A549 (cell line): Measurements from ENCODE around the gene XRCC1. TPM values are rescaled to one million over a fixed set of nuclear protein-coding genes. Genes with fewer than 3 reads are reported as not detected.

Experiments
- ATAC-seq, 2 experiments: fragments of 200-7000 bp in 1 of 2; fragments of >200 bp in 1 of 2; cut with Nextera tagmentation in 1 of 2; cut with Tn5 transposase in 1 of 2; 3 replicates each; pipeline versions ENCODE4 v1.8.0 to v1.9.1; 2018 to 2020; ENCODE audit warnings: mild to moderate bottlenecking in 1 of 2, moderate library complexity in 1 of 2
- CTCF ChIA-PET: fragments of 300-600 bp; sonication (Branson Sonifier 250); formaldehyde crosslinking; extraction: SDS; loops from one replicate; lab custom pipeline; 2021; ENCODE audit warnings: antibody characterized with exemption, inconsistent platforms; lab: Yijun Ruan, JAX
- POLR2A ChIA-PET: fragments of 350-600 bp; formaldehyde crosslinking; extraction: SDS; loops from one replicate; lab custom pipeline; 2021; ENCODE audit warnings: antibody characterized with exemption, inconsistent platforms; lab: Yijun Ruan, JAX
- DNase-seq, 2 experiments: peaks; one replicate each; pipeline versions ENCODE4 v3.0.0 to v3.0.0-alpha.2; 2011 to 2016; ENCODE audit warnings: low read depth in 1 of 2, low spot score in 1 of 2
- FAIRE-seq: peaks from 2 replicates; lab custom pipeline; 2011; peaks lifted over from hg19 to GRCh38; lab: Jason Lieb, UNC
- H3K27ac ChIP-seq, 2 experiments: fragments of >200 bp; sonication (Bioruptor Twin); formaldehyde crosslinking; 3 replicates each; pipeline ENCODE4 v1.5.1; 2016 to 2017
- H3K4me1 ChIP-seq: fragments of >200 bp; sonication (Bioruptor Twin); formaldehyde crosslinking; 3 replicates; pipeline ENCODE4 v1.6.1; 2016
- H3K4me2 ChIP-seq: fragments of >200 bp; sonication (Bioruptor Twin); formaldehyde crosslinking; 3 replicates; pipeline ENCODE4 v1.6.1; 2016
- H3K4me3 ChIP-seq: fragments of >200 bp; sonication (Bioruptor Twin); formaldehyde crosslinking; 3 replicates; pipeline ENCODE4 v1.5.1; 2016
- H3K9me3 ChIP-seq: fragments of >200 bp; sonication (Bioruptor Twin); formaldehyde crosslinking; 3 replicates; pipeline ENCODE4 v1.6.1; 2016
- CTCF ChIP-seq: fragments of >200 bp; sonication (Bioruptor Twin); formaldehyde crosslinking; IDR thresholded peaks from 3 replicates; pipeline ENCODE4 v1.5.1; 2016
- EHF ChIP-seq: fragments of 250-450 bp; sonication (Bioruptor Pico); IDR thresholded peaks from 2 replicates; pipeline ENCODE4 v1.5.0; 2020; ENCODE audit warnings: mild to moderate bottlenecking
- EP300 ChIP-seq, 2 experiments: fragments of >200 bp; sonication (Bioruptor Twin); formaldehyde crosslinking; IDR thresholded peaks; 2 replicates in 1 of 2; 3 replicates in 1 of 2; pipeline ENCODE4 v1.6.1; 2016 to 2017
- FOSB ChIP-seq: fragments of 250-450 bp; sonication (Bioruptor Pico); IDR thresholded peaks from 2 replicates; pipeline ENCODE4 v1.5.0; 2020; ENCODE audit warnings: mild to moderate bottlenecking, moderate library complexity
- FOSL2 ChIP-seq, 2 experiments: fragments of 450-650 bp in 1 of 2; fragments of >200 bp in 1 of 2; sonication (Bioruptor Twin) in 1 of 2; formaldehyde crosslinking; IDR thresholded peaks; 2 replicates each; pipeline versions ENCODE4 v1.5.0 to v1.6.1; 2016 to 2020; ENCODE audit warnings: mild to moderate bottlenecking in 1 of 2, moderate library complexity in 1 of 2
- FOXS1 ChIP-seq: fragments of 250-450 bp; sonication (Bioruptor Pico); IDR thresholded peaks from 2 replicates; pipeline ENCODE4 v1.5.0; 2020; ENCODE audit warnings: mild to moderate bottlenecking, moderate library complexity
- GATA3 ChIP-seq: IDR thresholded peaks from 2 replicates; pipeline ENCODE4 v1.6.1; 2012; ENCODE audit warnings: borderline replicate concordance
- HDAC2 ChIP-seq: fragments of 200-600 bp; sonication (generic); IDR thresholded peaks from 2 replicates; pipeline ENCODE4 v1.6.1; 2016
- HEYL ChIP-seq: fragments of 250-450 bp; sonication (Bioruptor Pico); IDR thresholded peaks from 2 replicates; pipeline ENCODE4 v1.8.0; 2021; ENCODE audit warnings: mild to moderate bottlenecking, moderate library complexity
- HMGXB4 ChIP-seq: fragments of 250-450 bp; sonication (Bioruptor Pico); IDR thresholded peaks from 2 replicates; pipeline ENCODE4 v1.5.0; 2021; ENCODE audit warnings: mild to moderate bottlenecking, moderate library complexity, borderline replicate concordance
- JUN ChIP-seq, 2 experiments: fragments of >200 bp; sonication (Bioruptor Twin); formaldehyde crosslinking; IDR thresholded peaks; 2 replicates in 1 of 2; 3 replicates in 1 of 2; pipeline ENCODE4 v1.6.1; 2016 to 2017
- KDM1A ChIP-seq: fragments of 200-600 bp; sonication (generic); IDR thresholded peaks from 2 replicates; pipeline ENCODE4 v1.6.1; 2016; ENCODE audit warnings: low read depth, mild to moderate bottlenecking
- KDM5A ChIP-seq: fragments of 200-600 bp; sonication (generic); IDR thresholded peaks from 2 replicates; pipeline ENCODE4 v1.6.1; 2016; ENCODE audit warnings: antibody characterized with exemption, mild to moderate bottlenecking
- MYC ChIP-seq: IDR thresholded peaks from 2 replicates; pipeline ENCODE4 v1.6.1; 2012; ENCODE audit warnings: mild to moderate bottlenecking, inconsistent platforms, low read length, improper control_type of control experiment, borderline replicate concordance
- NPAS2 ChIP-seq: fragments of 250-450 bp; sonication (Bioruptor Pico); IDR thresholded peaks from 2 replicates; pipeline ENCODE4 v1.8.0; 2022; ENCODE audit warnings: mild to moderate bottlenecking, moderate library complexity, borderline replicate concordance
- NR3C1 ChIP-seq: fragments of >200 bp; sonication (Bioruptor Twin); formaldehyde crosslinking; IDR thresholded peaks from 3 replicates; pipeline ENCODE4 v1.6.1; 2017
- PBX3 ChIP-seq: IDR thresholded peaks from 2 replicates; pipeline ENCODE4 v1.6.1; 2012
- POLR2A ChIP-seq: IDR thresholded peaks from 2 replicates; pipeline ENCODE4 v1.6.1; 2012; ENCODE audit warnings: mild to moderate bottlenecking, low read length
- POLR2AphosphoS2 ChIP-seq: conservative IDR thresholded peaks from 2 replicates; pipeline ENCODE4 v1.6.1; 2012; ENCODE audit warnings: low read length, improper control_type of control experiment, inconsistent platforms
- REST ChIP-seq: fragments of 200-600 bp; sonication (generic); IDR thresholded peaks from 2 replicates; pipeline ENCODE4 v1.6.1; 2016; ENCODE audit warnings: antibody characterized with exemption, mild to moderate bottlenecking, moderate library complexity
- RFX5 ChIP-seq: fragments of 450-650 bp; IDR thresholded peaks from 2 replicates; pipeline ENCODE4 v1.7.1; 2014; ENCODE audit warnings: antibody characterized with exemption, mild to moderate bottlenecking, moderate library complexity
- RNF2 ChIP-seq: fragments of 200-600 bp; sonication (generic); IDR thresholded peaks from 2 replicates; pipeline ENCODE4 v1.6.1; 2016; ENCODE audit warnings: low read depth, mild to moderate bottlenecking, antibody characterized with exemption, moderate library complexity, borderline replicate concordance
- TP53 ChIP-seq: fragments of 250-450 bp; sonication (Bioruptor Pico); IDR thresholded peaks from 2 replicates; pipeline ENCODE4 v1.5.0; 2021; ENCODE audit warnings: mild to moderate bottlenecking, moderate library complexity
- ZFP36 ChIP-seq: fragments of 450-650 bp; IDR thresholded peaks from 2 replicates; pipeline ENCODE4 v1.6.1; 2014; ENCODE audit warnings: borderline replicate concordance; ENCODE audit not compliant: partially characterized antibody
- ZNF302 ChIP-seq: fragments of 250-450 bp; sonication (Bioruptor Pico); IDR thresholded peaks from 2 replicates; pipeline ENCODE4 v1.9.0; 2021; ENCODE audit warnings: inconsistent platforms, mild to moderate bottlenecking, moderate library complexity
- ZSCAN20 ChIP-seq: fragments of 250-450 bp; sonication (Bioruptor Pico); IDR thresholded peaks from 2 replicates; pipeline ENCODE4 v1.8.0; 2022; ENCODE audit warnings: mild to moderate bottlenecking, moderate library complexity
- WGBS: methylation state at CpG from one replicate; pipeline ENCODE4 v1.1.6; 2017; ENCODE audit errors: missing lambda C conversion rate; 5-methylcytosine and 5-hydroxymethylcytosine counted together
- polyA plus RNA-seq, 4 experiments: library from polyadenylated mRNA; depleted of rRNA in 3 of 4; stranded (reverse); fragments of >200 nt; fragmentation: RNase III in 1 of 4; extraction: RNeasy Plus Mini Kit Qiagen cat#74134 plus additional on column Dnase treatment in 1 of 4; gene quantifications; 2 replicates in 3 of 4; 3 replicates in 1 of 4; pipeline ENCODE4 v1.2.3, GENCODE V29; 2011 to 2017

XRCC1 gene
- polyA plus RNA-seq, 2 of the 4 experiments (the other 2 are of a cell fraction), result 32.0 to 55.1 TPM

GRCh38 chr19:43612374-43612773 lies 37.0 kb upstream of the XRCC1 start:
- no peak overlapping the region for H3K4me3 ChIP-seq
- ATAC-seq, result no peak
- no peak for DNase-seq
- WGBS, result 93% methylated on average over 12 of the region's 12 CpGs
- ChIA-PET POLR2A (no interaction called here), CTCF (interaction anchor here (1.2 kb wide), 1 partner anchor 13 kb away, joined by 3 read pairs; no protein-coding TSS in a partner anchor)
- H3K27ac ChIP-seq, result no peak overlapping the region
- H3K4me1 ChIP-seq, result peaks cover 6% of the 10 kb centered on the region; the same call in 2 of the 3 replicates
- TF ChIP-seq RNF2, result no peak
- no peak for TF ChIP-seq FOSB (CRISPR knock-in tag)
- TF ChIP-seq EHF (CRISPR knock-in tag), result no peak
- TF ChIP-seq KDM1A, result no peak
- TF ChIP-seq TP53 (CRISPR knock-in tag), result no peak
- no peak for TF ChIP-seq POLR2A
- no peak for TF ChIP-seq KDM5A
- TF ChIP-seq ZNF302, result no peak
- no peak for TF ChIP-seq HEYL
- TF ChIP-seq NPAS2 (CRISPR knock-in tag), result no peak
- no peak for TF ChIP-seq CTCF
- no peak for TF ChIP-seq FOXS1 (CRISPR knock-in tag)
- no peak for TF ChIP-seq REST
- TF ChIP-seq JUN (IDR thresholded peaks at IDR 0.05), result no peak
- no peak for TF ChIP-seq PBX3
- no peak for TF ChIP-seq HDAC2
- no peak for TF ChIP-seq NR3C1
- TF ChIP-seq MYC, result no peak
- TF ChIP-seq, all 56 proteins: peak for 0
- H3K4me2 ChIP-seq, result no peak overlapping the region
- H3K9me3 ChIP-seq, result no peaks in the 10 kb centered on the region
- FAIRE-seq, result no peak

GRCh38 chr19:43611788-43612187 lies 36.5 kb upstream of the XRCC1 start, which contains the start of gene SRRM5:
Gene SRRM5 (plus strand): TSS chr19:43612088. CDS start chr19:43612122, 34 bp downstream.
- Histone ChIP-seq H3K9me3 (no peaks in the 10 kb centered on the region), H3K4me2 (no peak within 1 kb of the TSS), H3K4me3 (no peak within 1 kb of the TSS), H3K27ac (no peak within 1 kb of the TSS), H3K4me1 (peaks cover 6% of the 10 kb centered on the region; the same call in 2 of the 3 replicates)
- 94% methylated on average over 3 of the region's 3 CpGs for WGBS
- ChIA-PET POLR2A (interaction anchor here (1.0 kb wide), 1 partner anchor 15 kb away, joined by 4 read pairs; the partner anchor contains the start of genes IRGQ and ZNF576), CTCF (interaction anchor here (1.2 kb wide), 1 partner anchor 57 kb away, joined by 4 read pairs; no protein-coding TSS in a partner anchor)
- DNase-seq (no peak), ATAC-seq (no peak), FAIRE-seq (no peak)
- TF ChIP-seq HMGXB4 (CRISPR knock-in tag) (no peak), GATA3 (no peak), KDM5A (no peak), ZSCAN20 (CRISPR knock-in tag) (no peak), POLR2AphosphoS2 (no peak), ZFP36 (no peak), NPAS2 (CRISPR knock-in tag) (no peak), FOSB (CRISPR knock-in tag) (no peak), FOSL2 (IDR thresholded peaks at IDR 0.05) (no peak), FOSL2 (CRISPR knock-in tag; IDR thresholded peaks at IDR 0.05) (no peak), EP300 (IDR thresholded peaks at IDR 0.05) (no peak), RFX5 (no peak)
